EL (cell line): Measurements from ENCODE around the gene SLC66A2.
"Not testable (repeated sequence)": the region's sequence is repeated elsewhere in the genome, so short reads cannot be mapped to it uniquely, and the experiment has no call there.

Experiments used
- DNase-seq: peaks from one replicate; pipeline ENCODE4 v3.0.0-alpha.2; 2016

Gene SLC66A2

DNA sequence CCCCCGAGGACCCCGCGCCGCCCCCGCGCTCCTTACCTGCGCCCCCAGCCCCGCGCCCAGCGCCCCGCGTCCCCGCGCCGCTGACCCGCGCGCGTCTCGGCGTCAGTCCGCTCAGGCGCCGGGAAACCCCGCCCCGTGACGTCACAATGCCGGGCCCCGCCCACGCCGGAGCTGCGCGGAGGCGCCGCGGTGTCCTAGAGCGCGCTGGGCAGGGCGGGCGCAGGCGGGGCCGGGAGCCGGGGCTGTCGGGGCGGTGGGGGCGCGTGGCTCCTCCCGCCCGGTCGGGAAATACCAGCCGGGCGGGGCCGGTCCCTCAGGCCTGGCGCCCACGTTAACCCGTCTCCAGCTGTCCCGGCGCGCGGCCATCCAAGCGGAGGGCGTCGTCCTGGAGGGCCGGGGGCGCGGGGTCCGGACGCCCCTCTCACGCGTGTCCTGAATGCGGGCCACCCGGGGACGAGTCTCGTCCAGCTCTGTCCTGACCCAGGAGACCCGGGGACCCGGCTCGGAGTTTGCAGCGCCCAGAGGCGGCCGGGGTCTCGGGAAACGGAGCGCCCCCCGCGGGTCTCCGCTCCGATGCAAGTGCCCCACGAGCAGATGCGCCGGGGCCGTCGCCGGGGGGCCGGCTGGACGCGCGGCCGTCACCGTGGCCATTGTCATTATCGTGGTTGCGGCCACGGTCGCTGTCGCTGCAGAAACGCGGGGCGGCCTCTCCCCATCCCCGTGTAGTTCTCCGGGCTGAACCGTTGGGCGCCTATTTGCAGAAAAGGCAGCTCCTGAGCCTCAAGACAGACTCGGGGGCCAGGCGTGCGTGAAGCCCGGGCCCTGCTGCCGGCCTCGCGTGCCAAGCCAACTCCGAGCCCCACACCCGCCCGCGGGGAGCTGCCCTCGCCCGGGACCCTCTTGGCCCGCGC, at the start of gene SLC66A2:
Gene SLC66A2, minus strand, starts transcription at position 109 of the 911 bp plus-strand sequence. CDS start 727 bp downstream, outside the sequence.
- peak; percentile 84 for DNase-seq

DNA sequence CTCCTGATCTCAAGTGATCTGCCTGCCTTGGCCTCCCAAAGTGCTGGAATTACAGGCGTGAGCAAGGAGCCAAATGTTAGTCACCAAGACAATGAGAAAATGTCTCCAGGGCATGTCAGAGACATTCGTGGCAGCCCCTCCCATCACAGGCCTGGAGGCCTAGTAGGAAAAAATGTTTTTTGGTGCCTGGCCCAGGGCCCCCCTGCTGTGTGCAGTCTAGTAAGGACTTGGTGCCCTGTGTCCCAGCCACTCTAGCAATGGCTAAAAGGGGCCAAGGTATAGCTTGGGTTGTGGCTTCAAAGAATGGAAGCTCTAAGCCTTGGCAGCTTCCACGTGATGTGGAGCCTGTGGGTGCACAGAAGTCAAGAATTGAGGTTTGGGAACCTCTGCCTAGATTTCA, 49.4 kb upstream of the SLC66A2 start:
- no peak for DNase-seq

DNA sequence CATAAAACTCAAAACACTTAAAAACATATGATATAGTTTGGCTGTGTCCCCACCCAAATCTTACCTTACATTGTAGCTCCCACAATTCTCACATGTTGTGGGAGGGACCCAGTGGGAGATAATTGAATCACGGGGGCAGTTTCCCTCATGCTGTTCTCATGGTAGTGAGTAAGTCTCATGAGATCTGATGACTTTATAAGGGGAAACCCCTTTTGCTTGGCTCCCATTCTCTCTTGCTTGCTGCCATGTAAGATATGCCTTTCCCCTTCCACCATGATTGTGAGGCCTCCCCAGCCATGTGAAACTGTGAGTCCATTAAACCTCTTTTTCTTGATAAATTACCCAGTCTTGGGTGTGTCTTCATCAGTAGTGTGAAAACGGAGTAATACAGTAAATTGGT, 48.2 kb upstream of the SLC66A2 start:
- DNase-seq = not testable (repeated sequence)

DNA sequence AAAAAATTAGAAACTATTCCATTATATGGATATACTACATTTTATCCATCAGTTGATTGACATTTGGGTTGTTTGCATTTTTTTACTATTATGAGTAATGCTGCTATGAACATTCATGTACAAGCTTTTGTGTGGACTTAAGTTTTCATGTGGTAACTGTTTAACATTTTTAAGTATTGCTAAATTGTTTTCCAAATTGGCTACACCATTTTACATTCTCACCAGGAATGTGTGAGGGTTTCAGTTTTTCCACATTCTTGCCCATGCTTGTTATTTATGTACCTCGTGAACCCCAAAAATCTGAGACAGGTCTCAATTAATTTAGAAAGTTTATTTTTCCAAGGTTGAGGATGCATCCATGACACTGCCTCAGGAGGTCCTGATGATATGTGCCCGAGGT, 40.0 kb upstream of the SLC66A2 start:
- DNase-seq = no peak

DNA sequence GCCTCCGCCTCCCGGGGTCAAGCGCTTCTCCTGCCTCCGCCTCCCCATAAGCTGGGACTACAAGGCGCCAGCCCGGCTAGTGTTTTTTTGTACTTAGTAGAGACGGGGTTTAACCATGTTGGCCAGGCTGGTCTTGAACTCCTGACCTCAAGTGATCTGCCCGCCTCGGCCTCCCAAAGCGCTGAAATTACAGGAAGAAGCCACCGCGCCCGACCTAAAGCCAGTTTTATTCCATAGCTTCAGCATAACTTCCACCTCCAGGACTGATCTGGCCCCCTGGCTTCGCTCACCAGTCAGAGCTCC, 37.7 kb upstream of the SLC66A2 start:
- DNase-seq = no peak

DNA sequence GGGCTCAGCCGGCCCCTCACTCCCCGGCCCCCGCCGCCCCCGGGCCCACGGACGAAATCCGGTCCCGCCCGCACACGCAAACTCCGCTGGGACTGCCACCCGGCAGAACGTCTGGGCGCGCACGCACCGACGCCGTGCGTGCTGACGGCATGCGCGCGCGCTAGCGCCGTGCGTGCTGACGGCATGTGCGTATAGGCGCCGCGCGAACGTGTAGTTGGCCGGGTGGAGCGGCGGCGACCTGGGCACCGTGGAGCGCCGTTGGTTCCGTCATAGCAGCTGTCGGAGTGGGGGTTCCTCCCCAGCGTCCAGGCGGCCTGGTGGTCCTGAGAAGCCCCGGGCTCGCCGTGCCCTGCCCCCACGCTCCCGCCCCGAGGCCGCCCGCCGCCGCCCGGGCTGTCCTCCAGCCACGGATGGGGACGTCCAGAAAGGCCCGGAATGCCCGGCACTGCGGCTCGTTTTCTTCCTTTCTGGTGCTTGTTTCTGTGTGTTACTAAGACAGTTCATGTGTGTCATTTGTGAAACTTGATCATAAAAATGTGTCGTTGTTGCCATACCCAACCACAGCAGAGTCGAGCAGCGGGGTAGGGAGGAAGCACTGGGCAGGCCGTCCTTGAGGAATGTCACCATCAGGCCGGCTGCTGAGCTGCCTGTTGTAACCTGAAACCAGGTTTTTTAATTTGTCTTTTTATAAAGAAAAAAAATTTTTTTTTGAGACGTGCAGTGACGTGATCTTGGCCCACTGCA, 37.2 kb upstream of the SLC66A2 start, which contains the start of gene TXNL4A:
Gene TXNL4A, minus strand, starts transcription at position 113 of the 744 bp plus-strand sequence. CDS start 171 bp downstream, outside the sequence.
- DNase-seq = peak; percentile 85

DNA sequence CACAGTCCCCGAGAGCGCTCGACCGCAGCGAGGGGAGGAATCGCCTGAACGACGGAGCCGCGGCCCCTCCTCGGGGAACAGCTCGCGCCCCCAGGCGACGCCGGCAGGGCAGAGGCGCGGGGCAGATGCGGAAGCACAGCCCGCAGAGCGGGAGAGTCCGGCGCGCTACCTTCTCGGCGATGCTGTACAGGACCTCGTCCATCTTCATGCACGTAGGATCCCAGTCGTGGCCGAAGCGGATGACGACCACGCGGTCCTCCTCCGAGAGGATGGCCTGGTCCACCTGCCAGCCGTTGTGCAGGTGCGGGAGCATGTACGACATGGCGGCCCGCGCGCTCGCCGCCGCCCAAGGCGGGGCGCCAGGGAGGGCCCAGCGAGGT, 36.6 kb upstream of the SLC66A2 start:
- peak; percentile 58 for DNase-seq

DNA sequence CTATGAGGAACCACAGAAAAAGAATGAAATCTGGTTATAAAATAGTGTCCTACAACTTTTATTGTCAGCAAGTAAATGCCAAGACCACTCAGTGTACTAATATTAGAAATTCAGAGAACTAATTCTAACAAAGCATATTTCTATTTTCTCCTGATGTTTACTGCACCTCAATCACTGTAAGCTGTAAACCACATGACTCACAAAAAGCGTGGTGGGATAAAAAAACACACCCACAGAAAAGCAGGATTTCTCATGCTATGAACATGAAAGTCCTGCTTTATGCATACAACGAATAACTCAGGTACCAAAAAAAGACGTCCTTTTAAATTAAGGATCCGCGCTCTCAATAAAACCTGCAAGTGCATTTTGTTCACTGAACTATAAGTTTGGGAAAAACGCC, 36.1 kb upstream of the SLC66A2 start:
- DNase-seq = peak; percentile 29

DNA sequence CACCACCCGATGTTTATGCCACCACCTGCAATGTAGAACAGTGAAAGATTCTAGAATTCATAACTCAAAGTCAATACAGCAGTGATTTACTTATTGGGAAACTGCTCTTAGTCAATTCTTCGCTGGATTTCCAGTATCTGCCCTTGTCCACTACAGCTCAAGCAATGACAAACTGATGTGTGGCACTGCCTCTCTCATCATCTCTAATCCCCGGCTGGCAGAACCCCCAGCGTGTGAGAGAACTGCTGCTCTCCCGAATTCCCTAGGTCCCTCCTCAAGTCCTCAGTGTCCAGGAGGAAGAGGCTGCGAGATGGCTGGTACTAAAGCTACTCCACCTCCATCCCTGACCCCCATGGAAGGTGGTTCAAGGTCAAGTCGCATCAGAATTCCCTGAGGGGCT, 35.3 kb upstream of the SLC66A2 start:
- DNase-seq = peak; percentile 11

DNA sequence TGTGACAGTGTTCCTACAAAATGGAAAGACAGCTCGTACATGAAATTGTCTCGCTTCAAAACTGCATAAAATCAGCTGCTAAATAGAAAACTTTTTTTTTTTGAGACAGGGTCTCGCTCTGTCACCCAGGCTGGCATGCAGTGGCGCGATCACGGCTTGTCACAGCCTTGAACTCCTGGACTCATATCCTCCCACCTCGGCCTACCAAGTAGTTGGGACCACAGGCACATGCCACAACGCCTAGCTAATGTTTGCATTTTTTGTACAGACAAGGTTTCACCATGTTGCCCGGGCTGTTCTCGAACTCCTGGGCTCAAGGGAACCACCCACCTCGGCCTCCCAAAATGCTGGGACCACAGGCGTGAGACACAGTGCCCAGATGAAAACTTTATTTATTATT, 33.7 kb upstream of the SLC66A2 start:
- no peak for DNase-seq

DNA sequence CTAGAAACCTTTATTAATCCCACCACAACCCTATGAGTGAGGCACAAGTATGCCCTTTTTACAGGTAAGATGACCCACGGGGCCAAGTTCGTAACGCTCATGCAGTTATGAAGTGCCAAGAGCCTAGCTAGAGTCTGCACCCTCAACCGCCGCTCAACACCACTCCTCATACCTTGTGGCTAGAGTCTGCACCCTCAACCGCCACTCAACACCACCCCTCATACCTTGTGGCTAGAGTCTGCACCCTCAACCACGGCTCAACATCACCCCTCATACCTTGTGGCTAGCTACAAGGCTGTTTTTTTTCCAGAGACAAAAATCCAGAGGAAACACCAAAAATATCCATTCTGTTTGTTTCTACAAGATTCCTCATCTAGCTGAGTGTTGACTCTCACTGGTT, 32.3 kb upstream of the SLC66A2 start:
- no peak for DNase-seq

DNA sequence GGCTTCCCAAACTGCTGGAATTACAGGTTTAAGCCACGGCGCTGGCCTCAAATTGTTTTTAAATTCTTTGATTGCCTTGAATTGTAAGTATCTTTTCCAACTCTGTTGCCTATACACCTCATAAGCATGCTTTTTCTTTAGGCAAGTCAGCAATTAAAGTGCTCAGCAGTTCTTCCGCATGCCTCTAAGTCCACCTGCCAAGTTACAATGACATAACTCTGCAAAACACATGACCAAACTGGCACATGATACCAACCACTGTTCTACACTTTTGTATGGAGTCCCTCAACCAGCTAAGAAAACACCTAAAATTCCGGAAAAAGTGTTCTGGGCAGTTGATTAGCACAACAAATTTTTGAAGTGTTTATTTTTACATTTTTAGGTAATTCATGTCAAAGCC, 31.8 kb upstream of the SLC66A2 start:
- no peak for DNase-seq

DNA sequence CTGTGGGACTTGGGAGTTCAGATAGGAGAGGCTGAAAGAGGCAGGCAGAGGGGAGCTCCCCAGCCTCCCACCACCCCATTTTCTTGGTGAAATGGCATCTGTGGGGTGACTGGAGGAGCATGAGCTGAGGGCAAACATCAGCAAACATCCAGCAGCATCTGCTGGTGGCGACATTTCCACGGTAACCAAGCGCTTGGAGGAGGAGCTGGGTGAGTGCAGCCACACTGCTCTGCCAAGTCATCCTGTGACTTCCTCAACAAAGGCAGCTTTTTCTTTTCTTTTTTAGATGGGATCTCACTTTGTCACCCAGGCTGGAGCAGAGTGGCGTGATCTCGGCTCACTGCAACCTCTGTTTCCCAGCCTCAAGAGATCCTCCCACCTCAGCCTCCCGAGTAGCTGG, 31.3 kb upstream of the SLC66A2 start:
- DNase-seq = no peak

DNA sequence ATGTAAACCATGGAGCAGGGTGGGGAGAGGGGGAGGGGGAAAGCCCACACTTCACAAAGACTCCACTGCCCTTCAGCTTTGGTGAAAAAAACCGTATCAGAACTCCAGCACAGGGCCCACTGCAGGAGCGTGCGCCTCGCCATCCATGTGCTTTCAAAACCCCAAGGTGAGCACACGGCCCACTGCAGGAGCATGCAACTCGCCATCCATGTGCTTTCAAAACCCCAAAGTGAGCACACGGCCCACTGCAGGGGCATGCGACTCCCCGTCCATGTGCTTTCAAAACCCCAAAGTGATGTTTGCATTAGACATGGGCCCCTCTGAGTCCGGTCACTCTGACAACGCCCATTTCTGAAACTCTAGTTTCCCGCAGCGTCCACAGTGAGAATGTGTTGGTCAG, 29.1 kb upstream of the SLC66A2 start:
- DNase-seq = no peak

DNA sequence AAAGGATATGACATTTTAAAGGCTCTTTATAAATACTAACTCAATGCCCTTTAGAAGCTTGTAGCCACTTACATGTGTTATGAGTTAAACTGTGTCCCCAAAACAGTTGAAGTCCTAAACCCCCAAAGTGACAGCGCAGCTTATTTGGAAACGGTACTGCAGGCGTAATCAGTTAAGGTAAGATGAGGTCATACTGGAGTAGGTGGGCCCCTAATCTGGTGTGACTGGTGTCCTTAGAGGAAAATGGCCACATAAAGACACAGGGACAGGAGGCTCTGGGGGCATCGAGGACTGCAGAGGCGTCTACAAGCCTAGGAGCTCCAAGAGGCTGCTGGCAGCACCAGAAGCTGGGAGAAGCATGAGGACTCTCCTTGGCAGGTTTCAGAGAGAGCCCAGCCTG, 28.4 kb upstream of the SLC66A2 start:
- no peak for DNase-seq

DNA sequence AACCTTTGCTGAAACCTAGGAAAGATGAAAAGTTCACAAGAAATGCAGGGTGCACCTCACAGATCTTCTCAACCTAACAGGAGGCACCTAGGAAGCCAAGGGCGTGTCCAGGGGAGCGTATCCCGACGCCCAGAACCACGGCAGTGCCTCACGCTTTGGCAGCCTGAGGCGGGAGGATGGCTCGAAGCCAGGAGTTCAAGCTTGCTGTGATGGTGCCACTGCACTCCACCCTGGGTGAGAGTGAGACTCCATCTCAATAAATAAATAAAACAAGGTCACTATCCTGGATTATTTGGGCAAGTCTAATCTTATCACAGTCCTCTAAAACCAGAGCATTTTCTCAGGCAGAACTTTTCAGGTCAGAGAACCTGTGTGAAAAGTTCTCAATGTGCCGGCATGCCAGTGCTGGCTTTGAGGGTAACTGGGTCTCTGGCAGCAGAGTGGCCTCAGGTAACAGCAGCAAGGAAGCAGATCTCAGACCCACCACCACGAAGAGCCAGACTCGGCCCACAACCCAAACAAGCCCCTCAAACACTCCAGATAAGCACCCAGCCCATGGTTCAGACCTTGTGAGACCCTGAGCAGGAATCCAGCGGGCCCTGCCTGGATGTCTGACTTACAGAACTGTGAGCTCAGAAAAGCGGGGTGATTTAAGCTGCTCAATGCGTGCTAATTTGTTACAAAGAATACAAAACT, 24.7 kb upstream of the SLC66A2 start:
- no peak for DNase-seq

DNA sequence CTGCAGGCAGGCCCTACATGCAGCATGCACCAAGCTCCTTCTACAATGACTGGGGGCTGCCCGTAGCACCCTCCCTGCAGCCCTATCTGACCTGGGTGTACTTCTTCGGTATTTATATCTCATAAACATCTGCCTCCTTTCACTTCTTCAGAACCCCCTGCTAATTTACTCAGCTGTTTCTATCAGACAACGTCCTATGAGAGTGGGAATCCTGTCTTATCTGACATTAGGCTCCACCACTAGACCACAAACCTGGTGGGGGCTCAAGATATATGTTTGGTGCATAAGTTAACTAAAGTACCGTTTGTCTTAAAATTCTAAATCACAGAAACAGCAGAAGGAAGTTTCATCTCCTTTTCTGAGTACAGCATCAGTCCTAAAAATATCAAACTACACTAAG, 23.6 kb upstream of the SLC66A2 start:
- DNase-seq = no peak

DNA sequence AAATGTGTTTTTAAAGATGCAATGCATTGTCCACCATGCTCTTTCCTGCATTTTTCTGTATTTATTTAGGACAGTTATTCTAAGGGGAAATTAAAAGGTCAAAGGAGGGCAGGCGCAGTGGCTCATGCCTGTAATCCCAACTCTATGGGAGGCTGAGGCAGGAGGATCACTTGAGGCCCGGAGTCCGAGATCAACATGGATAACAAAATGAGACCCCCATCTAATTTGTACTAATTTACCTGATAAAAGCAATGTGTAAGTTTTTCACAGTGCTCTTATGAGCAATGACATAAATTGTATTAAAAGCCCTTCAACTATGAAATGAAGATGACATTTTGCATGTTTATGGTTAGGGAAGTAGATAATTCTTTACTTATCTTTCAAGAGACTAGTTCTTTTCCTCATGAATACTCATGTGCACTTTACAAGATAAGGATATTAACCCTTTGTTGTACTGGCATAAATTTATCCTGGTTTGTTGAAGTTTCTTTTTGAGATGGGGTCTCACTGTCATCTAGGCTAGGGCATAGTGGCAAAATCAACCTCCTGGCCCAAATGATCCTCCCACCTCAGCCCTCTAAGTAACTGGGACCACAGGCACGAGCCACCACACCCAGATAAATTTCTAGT, 22.7 kb upstream of the SLC66A2 start:
- DNase-seq = no peak

DNA sequence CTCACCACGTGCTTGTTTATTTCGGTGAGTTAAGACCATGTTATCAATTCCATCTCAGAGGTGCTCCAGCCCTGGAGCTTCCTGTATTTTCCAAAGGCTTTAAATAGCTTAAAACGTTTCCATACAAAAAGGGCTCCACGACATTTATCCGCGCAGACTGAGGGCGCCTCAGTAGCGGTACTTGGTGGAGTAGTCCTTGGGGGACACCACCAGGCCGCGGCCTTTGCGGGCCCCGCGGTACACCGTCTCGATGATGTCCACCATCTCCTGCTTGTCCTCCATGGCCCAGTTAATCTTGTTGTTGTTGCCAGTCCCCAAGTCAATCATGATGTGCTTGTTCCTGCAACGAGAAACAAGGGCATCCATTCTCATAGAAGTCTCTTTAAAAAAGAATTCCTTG, 22.1 kb upstream of the SLC66A2 start:
- DNase-seq = no peak

DNA sequence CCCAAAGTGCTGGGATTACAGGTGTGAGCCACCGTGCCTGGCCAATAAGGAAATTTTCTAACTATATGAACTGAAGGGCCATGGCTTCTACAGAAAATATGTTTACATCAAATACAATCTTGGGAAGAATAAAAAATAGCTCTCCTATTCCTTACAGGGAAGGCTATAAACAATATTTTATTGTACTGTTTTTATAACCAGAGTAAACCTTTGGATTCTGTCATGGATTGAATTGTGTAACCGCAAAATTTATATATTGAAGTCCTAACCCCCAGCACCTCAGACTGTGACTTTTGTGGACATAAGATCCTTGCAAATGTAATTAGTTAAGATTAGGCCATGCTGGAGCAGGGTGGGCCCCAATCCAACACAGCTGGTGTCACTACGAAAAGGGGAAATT, 21.3 kb upstream of the SLC66A2 start:
- DNase-seq = no peak

DNA sequence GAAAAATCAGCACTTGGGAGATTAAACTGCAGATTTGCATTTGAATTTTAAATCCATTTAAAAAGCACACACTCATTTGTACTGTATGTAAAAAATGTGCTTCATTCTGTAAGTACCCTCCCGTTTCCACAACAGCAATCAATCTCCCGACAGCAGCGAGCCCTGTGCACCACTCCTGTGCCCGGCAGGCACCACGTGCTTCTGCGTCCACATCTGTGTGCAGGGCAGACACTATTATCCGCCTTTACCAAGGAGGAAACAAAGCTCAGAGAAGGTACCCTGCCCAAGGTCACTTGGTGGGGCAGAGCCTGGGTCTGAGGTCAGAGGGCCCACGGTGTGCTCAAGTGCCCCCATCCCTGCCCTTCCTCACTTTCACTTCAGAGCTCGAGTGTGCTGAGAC, 20.5 kb upstream of the SLC66A2 start:
- no peak for DNase-seq

DNA sequence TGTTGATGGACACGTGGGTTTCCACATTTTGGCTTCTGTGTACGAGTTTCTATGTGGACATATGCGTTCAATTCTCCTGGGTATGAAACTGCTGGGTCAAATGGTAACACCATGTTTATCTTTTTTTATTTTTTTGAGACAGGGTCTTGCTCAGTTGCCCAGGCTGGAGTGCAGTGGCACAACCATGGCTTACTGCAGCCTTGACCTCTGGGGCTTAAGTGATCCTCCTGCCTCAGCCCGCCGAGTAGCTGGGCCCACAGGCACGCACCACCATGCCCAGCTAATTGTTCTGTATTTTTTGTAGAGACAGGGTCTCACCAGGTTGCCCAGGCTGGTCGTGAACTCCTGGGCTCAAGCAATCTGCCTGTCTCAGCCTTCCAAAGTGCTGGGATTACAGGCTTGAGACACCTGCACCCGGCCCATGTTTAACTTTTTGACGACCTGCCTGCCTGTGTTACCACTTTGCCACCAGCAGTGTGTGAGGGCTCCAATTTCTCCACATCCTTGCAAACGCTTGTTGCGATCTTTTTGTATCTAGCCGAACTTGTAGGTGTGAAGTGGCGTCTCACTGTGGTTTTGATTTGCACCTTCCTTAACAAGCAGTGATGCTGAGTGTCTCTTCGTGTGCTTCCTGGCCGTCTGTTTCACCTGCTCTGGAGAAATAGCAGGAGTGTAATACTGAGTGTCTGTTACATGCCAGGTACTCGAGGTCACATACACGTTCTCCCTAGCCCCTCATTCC, 19.9 kb upstream of the SLC66A2 start:
- DNase-seq = no peak
